Fibroblast of skin of abdomen (primary cell): ENCODE data around the gene ANGPTL8.
A peak's percentile ranks its signal among the peaks of the same experiment; 100 is the strongest.

Source experiments
- DNase-seq: peaks from one replicate; pipeline ENCODE4 v3.0.0-alpha.2; 2013

ANGPTL8 gene

GRCh38 chr19:11203194-11204075 is 36.0 kb upstream of the ANGPTL8 start:
- peak; percentile 85 for DNase-seq

DNA sequence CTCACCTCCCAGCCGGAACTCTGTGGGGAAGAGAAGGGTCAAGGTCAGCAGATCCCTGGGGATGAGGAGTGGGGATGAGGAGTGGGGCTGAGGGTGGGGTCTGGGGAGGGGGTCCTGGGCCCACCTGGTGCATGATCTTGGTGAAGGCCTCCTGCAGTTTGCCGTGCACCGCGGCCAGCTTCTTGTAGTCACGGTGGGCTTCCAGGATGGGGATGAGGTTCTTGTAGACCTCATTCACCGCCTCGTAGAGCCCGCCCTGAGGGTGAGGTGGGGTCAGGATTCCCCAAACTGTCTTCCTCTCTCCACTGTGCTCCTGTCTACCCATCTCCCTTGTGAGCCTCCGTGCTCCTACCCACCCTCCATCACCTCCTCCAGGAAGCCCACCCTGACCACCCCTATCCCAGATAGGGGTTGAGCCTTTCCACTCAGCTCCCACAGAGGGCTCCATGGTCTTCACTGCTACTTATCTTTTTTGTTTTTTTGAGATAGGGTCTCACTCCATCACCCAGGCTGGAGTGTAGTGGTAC is 35.3 kb upstream of the ANGPTL8 start:
- DNase-seq: no peak

GRCh38 chr19:11204943-11205349 is 34.5 kb upstream of the ANGPTL8 start:
- DNase-seq: no peak

- DNase-seq: no peak
Observed at GRCh38 chr19:11205939-11206570, 33.4 kb upstream of the ANGPTL8 start.

- peak; percentile 52 for DNase-seq
Observed at GRCh38 chr19:11208561-11209471, 30.6 kb upstream of the ANGPTL8 start.

DNA sequence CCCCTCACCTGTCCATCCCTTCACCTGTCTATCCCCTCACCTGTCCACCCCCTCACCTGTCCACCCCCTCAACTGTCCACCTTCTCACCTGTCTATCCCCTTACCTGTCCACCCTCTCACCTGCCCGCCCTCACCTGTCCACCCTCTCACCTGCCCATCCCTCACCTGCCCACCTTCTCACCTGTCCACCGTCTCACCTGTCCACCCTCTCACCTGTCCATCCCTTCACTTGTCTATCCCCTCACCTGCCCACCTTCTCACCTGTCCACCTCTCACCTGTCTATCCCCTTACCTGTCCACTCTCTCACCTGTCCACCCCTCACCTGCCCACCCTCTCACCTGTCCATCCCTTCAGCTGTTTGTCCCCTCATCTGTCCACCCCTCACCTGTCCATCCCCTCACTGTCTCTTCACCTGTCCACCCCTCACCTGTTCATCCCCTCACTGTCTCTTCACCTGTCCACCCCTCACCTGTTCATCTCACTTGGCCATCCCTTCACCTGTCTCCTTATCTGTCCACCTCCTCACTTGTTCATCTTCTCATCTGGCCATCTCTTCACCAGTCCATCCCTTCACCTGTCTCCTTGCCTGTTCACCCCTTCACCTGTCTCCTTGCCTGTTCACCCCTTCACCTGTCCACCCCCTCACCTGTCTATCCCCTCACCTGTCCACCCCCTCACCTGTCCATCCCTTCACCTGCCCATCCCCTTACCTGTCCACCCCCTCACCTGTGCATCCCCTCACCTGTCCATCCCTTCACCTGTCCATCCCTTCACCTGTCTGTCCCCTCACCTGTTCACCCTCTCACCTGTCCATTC is 29.4 kb upstream of the ANGPTL8 start:
- DNase-seq: no peak

GRCh38 chr19:11210656-11210928 is 28.8 kb upstream of the ANGPTL8 start:
- DNase-seq: no peak

DNA sequence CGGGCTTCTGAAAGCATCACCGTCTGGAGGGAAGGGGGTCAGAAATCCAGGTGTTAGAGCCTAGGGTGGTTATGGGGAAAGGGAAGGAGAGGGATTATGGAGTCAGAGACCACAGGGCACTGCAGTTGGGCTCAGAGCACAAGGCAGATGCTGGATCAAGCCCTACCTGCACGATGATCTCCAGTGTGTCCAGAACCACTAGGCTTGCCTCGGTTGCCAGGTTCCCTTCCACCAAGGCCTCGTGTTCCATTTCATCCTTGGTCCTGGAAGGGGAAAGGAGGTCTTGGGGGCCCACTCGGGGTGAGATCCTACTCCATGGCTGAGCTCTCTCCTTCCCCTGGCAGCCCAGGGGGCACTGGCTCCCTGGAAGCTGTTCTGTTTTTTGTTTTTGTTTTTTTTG is 25.0 kb upstream of the ANGPTL8 start:
- no peak for DNase-seq

DNA sequence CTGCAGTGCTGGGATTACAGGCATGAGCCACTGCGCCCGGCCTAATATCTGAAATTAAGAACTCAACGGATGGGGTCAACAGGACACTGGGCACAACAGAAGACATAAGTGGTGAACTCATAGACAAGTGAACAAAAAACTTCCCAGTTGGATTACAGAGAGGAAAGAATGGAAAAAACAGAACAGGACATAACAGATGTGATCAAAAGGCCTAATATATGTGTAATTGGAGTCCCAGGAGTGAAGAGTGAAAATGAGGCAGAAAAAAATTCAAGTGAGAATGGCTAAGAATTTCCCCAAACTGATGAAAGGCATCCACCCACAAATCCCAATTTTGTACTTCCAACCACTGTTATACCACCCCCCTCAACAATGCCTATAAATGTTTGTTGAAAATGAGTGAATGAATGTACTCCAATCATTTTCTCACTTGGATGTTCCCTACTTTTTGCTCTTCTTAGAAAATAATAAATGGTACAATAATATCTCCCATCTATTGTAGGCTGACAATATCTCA is 18.3 kb upstream of the ANGPTL8 start:
- DNase-seq: no peak

- no peak for DNase-seq
Observed at GRCh38 chr19:11223200-11223599, 16.2 kb upstream of the ANGPTL8 start.

DNA sequence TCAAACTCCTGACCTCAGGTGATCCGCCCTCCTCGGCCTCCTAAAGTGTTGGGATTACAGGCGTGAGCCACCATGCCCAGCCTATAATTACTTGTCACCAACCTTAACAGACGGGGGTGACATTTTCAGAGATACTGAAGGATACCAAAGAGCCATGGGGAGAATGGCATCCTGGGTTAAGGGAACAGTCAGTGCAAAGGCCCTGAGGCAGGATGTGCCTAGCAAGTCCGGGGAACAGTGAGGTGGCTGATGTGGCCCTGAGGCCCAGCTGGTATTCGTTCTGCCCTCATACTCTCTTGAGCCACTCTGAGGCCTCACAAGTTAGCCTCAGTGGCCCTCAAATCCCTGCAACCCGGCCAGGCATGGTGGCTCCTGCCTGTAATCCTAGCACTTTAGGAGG is 15.0 kb upstream of the ANGPTL8 start:
- no peak for DNase-seq

GRCh38 chr19:11225172-11225571 is 14.2 kb upstream of the ANGPTL8 start:
- DNase-seq: no peak

GRCh38 chr19:11225815-11226214 is 13.6 kb upstream of the ANGPTL8 start:
- no peak for DNase-seq

GRCh38 chr19:11226716-11227166 is 12.7 kb upstream of the ANGPTL8 start:
- DNase-seq: no peak

- DNase-seq: no peak
Observed at GRCh38 chr19:11227195-11227886, 12.1 kb upstream of the ANGPTL8 start.

- no peak for DNase-seq
Observed at GRCh38 chr19:11230621-11231386, 8.6 kb upstream of the ANGPTL8 start.

- DNase-seq: no peak
Observed at GRCh38 chr19:11232555-11232954, 6.9 kb upstream of the ANGPTL8 start.

- DNase-seq: no peak
Observed at GRCh38 chr19:11233073-11233472, 6.3 kb upstream of the ANGPTL8 start.

DNA sequence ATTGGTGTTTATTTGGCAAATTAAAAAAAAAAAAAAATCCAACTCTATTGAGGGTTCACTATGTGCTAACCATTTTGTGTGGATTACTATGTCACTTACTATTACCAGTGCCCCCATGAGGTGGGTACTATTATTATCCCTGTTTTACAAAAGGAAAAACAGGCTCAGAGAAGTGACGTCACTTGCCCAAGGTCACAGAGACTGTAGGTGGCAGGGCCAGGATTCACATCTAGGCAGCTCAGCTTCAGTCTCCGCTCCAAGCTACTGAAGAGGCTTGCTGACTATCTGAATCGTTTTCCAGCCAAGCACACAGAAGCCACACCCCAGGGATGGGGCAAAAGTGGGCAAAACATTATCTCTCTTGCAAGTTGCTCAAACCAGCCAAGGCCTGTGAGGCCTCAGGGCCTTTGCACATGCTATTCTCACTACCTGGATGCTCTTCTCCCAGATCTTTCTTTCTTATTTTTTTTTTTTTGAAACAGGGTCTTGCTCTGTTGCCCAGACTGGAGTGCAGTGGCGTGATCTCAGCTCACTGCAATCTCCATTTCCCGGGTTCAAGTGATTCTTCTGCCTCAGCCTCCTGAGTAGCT is 4.8 kb upstream of the ANGPTL8 start:
- no peak for DNase-seq
